LoVo (cell line): Measurements from ENCODE around the gene ITPA.
"Not testable (repeated sequence)": the region's sequence is repeated elsewhere in the genome, so short reads cannot be mapped to it uniquely, and the experiment has no call there.

Source experiments
- DNase-seq: peaks from one replicate; pipeline ENCODE4 v3.0.0-alpha.2; 2016; ENCODE audit warnings: low spot score

Gene ITPA

DNA sequence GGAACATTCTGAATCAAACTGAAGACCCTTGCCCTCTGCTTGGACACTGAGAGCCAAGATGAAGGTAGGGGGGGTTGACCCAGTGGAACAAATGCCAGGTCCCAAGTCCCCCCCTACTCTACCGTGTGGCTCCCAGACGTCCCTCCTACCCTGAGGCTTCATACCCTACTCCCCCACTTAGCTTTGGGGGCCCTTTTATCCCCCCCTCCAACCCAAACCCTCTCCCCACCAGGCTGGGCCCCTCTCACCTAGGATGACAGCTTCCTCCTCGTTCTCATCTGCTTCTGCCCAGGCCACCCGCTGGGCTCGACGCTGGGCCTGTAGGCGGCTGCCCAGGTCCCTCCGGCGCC is 6.4 kb upstream of the ITPA start:
- no peak for DNase-seq

DNA sequence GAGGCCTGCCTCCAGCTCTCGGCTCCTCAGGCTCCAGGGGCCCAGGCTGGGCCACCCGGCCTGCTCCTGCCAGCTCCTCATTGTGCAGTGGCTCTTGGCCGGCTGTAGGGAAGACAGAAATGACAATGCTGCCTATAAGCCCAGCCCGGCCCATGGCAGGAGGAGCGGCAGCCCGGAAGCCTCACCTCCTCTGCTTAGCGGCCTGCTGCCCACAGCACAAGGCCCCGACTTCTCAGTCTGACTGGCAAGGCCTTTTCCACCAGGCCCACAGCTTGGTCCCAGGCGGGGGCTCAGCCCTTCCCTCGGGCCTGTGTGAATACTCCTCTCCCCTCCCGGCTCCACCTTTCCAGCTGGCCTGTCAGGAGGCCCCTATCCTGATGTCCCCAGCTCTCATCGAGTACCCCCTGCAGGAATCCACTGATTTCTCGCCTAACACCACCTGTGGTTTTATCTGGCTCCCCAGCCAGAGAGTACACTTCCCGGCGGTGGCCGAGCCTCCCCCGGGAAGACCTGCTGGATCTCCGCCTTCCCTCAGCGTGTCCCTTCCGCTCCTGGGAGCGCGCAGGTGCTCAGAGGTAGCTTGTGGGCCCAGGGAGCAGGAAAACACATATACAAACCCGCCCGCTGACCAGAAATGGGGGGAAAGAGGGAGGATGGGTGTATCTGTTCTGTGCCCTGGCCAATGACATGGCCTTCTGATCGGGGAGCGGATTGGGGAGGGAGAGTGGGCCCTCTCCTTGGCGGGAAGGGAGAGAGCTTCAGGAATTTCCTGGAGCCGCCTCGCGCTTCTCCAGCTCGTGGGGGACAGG is 5.8 kb upstream of the ITPA start:
- DNase-seq: no peak

DNA sequence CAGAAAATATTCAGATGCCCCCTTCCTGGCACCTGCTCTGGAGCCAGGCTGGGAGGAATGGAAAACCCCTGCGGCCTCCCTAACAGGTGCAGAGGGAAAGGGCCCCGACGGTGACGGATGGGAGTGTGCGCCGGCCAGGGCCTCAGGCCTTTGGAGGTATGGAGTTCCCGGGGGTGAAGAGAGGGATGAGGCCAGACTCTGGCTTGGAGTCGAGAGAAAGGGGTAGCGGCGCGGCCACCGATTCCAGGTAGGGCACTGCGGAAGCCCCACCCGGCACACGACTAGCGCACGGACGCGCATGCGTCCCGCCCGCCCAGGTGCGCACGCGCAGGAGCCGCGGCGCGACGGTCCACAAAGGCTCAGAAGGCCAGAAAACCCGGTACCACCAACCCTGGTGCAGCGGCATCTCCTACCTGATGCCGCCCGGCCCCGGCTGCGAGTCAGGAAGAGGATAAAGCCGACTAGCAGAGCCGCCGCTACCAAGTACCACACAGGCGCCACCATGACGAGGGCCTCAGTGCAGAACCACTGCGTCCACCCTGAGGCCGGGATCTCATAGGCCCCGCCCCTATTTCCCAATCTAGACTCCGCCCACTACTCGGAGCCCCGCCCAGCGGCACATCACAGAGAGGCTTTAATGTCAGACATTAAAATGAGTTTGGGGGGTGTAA is 5.0 kb upstream of the ITPA start, which contains the start of gene DDRGK1:
Gene DDRGK1, minus strand, starts transcription at position 559 of the 671 bp plus-strand sequence. Its CDS starts 55 bp downstream, at position 504.
- DNase-seq: peak; percentile 85

DNA sequence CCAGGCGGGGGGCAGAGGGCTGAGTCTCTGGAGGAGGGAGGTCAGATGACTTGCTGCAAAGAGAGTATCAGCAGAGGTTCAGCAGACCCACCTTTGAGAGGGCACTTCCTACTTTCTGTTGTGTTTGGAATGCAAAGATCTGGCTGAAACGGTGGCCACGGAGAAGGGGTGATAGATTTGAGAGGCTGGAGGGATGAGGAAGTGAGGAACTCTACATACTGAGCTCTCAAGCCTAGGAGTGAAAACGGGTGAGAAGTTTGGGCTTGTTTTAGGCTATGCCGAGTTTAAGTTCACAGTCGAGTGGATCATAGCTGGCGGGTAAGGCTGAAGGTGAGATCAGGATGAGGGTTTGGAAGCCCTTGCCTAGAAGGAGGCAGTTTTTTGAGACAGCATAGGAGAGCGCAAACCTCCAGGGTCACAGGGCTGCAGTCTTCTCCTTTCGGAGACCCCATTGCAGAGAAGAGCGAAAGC is 477 bp upstream of the ITPA start:
- no peak for DNase-seq

DNA sequence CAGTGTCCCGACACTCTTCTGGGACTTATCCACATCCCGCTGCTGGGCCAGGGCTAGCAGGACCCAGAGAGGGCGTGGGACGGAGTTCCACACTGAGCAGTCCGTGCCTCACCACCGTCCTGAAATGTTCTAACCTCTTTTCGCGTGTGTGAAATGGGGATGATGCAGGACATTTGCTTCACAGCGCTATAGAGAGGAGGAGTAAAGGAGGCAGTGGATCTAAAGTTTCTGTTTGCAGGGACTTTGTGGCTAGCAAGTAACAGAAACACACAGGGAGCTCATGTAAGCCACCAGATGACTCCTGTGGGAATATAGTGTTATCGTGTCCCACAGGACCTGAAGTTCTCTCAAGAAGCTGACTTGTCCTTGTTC is 634 bp downstream of the ITPA start:
- DNase-seq: no peak

DNA sequence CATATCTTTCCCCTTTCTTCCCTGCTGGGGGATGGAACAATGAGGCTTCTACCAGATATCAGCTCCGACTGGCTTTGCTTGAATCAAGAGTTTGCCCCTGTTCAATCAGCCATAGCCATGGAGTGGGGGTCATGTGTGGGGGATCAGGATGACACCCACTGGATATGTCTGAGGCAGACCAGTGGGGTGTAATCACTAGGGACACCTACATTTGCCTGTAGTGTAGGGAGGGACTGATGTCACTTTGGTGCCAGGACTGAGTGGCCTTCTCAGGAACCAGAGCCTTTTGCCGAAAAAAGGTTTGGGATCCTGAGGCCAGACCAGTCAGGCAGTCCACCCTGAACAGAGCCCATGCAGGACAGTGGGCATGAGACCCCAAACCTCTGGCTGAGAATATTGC is 1.0 kb downstream of the ITPA start:
- DNase-seq: no peak

DNA sequence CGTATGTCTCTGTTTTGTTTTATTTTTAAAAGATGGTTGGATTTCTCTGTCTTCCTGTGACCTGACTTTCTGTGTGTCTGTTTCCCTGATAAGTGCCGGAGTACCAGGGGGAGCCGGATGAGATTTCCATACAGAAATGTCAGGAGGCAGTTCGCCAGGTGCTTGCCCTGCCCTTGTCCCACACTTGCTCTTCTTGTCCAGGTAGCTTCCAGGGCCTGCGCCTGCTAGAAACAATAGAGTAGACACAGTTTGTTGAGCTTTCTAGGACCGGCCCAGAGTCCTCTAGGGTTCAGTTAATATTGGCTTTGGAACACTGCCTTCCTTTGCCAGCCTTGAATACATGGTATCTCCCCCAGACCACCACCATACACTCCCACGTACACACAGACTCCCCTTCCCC is 3.9 kb downstream of the ITPA start:
- DNase-seq: no peak

DNA sequence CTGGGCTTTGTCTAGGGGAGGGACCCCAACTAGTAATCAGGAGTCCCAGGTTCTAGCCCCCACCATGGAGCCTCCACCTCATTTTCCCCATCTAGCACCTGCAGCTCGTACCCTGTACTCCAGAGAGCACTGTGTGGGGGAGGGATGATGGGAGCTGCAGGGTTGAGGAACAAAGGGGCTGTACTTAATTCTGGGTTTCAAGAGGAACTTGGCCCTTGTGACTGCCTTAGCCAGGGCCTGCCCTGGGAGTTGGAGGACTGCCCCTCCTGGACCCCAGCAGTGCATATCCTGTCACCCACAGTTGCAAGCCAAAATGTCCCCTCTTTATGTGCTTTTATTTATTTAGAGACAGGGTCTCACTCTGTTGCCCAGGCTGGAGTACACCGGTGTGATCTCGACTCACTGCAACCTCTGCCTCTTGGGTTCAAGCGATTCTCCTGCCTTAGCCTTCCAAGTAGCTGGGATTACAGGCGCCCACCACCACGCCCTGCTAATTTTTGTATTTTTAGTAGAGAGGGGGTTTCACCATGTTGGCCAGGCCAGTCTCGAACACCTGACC is 6.1 kb downstream of the ITPA start:
- DNase-seq: not testable (repeated sequence)

DNA sequence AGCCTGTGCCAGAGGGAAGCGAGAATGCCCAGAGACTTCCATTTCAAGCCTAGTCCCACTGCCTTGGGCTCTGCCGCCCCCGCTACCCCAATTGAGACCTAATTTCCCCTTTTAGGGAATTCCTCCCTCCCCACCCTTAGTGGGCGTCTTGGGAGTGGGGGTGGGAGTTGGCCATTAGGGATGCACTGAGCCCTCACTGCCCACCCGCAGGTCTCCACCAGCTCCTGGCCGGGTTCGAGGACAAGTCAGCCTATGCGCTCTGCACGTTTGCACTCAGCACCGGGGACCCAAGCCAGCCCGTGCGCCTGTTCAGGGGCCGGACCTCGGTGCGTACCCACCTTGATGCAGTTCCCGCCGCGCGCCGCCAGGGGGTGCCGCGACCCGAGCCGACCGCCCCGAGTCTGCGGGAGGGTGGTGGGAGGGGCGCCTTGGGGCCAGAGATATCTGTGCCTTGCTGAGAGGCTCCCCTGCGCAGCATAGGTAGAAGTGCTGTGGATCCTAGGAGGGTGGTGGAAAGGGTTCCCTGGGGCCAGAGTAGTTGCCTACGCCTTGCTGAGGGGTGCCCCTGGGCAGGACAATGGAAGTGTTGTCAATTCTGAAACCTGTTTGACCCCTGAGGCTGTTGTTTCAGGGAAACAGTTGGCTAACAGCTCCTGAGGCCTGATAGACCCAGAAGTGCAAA is 9.2 kb downstream of the ITPA start:
- DNase-seq: no peak

DNA sequence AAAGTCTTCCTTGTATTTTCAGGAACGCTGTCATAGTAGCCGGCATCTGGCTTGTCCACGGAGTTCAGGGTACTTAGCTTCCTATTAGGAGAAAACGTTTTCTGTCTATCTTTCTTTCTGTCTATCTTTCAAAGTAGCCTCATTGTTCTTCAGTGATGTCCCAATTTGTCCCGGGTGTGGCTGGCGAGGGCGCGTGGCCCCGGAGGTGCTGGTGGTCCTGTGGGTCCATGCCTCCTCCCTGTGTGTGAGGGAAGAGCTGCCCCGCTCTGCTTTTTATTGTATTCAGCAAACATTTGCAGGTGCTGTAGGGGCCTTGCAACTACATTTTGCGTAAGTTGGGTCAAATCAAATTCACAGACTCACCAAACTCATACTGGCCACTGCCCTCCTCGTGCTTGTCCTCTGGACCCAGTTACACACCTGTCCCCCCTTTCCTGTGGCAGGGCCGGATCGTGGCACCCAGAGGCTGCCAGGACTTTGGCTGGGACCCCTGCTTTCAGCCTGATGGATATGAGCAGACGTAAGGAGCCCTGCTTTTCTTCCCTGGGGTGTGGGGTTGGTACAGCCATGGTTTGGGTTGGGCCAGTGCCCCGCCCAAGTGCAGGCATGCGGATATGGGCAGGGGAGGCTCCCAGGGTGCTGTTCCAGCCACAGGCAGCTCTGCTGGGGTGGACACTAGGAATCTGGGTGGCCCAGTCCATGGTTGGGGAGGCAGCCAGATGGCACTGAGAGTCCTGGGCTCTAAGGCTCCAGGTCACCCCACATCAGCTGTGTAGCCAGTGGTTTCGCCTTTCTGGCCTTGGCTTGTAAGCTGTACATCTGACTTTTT is 12.3 kb downstream of the ITPA start:
- DNase-seq: peak; percentile 52

DNA sequence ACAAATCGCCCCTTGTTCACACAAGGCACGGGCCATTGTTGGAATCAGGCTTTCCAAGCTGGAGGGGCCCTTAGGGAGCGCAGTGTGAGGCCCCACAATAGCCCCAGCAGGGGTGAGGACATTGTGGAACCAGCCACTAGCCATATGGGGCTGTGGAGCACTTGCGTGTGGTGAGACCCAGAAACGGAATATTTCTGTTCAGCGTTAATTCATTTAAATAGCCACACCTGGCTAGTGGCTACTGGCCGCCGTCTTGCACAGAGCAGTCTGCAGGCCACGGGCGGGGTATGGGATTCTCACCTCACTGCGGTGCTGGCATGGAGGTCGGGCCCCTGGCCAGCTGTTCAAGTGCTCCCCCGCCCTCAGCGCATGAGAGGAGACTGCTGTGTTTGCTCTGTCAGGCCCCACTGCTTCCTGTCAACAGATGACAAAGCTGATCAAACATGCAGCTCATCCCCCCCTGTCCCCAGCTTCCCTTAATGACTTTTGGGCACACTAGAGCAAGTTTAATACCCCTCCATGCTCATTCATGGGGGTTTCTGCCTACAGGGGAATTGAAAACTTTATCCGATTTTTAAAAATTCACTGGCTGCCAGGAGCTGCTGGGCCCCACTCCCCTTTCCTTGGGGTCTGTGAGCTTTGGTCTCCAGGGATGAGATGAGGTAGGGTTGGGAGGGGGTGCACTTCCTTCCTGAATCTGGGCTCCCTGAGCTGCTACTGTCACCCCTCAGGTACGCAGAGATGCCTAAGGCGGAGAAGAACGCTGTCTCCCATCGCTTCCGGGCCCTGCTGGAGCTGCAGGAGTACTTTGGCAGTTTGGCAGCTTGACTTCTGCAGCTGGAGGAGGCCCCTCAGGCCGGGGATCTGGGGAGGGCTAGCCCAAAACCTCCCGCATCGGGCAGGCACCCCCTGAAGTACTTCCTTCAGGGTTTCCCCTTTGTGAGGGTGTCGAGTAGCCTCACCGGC is 13.6 kb downstream of the ITPA start:
- DNase-seq: no peak

DNA sequence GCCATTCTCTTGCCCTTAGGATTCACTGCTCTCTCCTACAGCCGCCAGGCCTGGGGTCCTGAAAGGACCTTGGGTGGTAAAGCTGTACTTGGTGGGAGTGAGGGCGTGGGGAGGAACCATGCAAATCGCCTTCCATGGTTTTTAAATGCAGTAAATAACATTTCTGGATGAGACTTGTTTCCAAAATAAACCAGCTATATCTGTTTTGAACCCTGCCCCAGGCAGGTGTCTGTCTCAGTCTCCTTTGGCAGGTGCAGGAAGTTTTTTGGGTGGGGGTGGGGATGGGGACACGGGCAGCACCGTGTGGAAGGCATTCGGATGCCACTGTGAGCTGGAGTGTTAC is 14.3 kb downstream of the ITPA start:
- DNase-seq: no peak

DNA sequence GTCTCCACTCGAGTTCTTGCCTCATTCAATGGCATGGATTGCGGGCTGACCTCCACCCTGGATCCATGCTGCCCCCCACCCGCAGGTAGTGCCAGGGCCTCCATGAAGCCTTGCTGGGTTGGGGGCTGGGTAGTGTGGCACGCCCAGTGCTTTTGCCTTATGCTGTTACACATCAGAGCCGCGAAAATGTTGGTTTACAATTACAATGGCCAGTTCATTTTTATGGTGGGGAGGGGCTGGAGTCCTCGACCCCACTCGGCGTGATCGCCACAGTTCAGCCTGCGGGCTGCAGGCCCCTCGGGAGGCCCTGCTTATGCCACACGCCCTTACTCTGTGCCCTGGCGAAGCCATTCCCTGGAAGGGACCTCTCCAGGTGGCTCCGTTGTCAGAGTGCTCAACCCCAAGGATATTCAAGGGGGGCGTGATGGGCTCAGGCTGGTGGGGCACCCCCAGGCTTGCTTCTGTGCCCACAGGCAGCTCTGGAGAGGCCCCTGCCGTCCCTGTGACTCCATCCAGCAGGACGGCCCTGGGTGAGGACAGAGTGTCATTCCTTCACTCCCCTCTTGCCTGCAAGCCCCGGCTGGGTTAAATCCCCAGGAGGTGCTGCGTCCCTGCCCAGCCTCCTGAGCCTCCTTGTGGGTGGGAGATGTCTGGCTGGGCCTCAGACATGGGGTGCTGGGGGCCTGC is 14.8 kb downstream of the ITPA start:
- no peak for DNase-seq

DNA sequence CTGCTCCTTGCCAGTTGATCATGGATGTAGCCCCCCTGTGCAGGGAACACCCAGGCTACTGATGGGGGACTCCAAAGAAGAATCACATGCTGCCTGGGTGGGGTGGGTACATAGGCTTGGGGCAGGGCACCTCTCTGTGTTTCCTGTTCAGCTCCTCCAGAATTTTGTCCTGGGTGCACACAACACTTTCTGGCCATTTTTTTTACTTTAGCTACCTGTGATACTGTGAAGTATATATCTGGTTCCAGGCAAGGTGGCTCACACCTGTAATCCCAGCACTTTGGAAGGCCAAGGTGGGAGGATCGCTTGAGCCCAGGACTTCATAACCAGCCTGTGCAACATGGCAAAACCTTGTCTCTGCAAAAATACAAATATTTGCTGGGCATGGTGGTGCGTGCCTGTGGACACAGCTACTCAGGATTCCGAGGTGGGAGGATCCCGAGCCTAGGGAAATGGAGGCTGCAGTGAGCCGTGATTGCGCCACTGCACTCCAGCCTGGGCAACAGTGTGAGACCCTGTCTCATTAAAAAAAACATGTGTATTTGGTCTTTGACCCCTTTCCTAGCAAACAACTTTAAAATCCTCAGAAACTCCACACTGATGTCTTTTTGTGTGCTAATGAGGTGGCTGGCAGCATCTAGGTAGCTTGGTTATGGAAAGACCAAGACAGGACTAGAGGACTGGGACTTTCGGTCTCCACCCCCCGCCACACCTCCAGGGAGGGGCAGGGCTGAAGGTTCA is 15.6 kb downstream of the ITPA start:
- DNase-seq: no peak

DNA sequence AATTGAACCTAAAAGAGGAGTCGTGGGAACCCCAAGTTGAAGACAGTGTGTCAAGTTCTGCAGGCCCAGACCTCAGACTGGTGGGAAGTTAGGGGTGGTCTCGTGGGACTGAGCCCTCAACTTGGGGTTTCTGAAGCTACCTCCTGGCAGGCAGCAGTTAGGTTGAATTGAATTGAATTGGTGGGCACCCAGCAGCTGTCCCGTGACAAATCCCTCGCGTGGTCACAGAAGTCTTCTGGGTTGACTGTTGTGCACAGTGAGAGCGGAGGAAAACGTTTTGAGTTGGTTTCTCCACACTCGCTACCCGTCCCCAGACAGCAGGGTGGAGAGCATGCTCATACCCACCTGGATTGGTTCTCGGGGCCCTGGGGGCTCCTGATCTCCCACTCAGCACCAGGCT is 16.8 kb downstream of the ITPA start:
- no peak for DNase-seq

DNA sequence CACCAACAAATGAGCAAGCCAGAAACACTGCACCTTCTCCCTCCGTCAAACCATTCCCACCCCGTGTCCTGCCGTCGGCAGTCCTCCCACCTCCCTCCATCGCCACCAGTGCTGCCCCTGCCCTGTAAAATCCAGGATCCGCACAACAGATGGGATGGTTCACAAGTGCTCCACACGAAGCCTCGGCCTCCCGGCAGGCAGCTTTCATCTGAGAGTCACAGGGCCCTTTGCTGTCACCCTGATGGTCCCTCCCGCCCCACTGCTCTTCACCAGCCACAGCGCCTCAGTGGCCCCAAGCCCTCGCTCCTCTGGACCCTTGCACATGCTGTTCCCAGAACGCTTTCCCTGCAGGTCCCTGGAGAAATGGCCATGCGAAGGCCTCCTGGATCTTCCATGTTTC is 17.6 kb downstream of the ITPA start:
- no peak for DNase-seq

DNA sequence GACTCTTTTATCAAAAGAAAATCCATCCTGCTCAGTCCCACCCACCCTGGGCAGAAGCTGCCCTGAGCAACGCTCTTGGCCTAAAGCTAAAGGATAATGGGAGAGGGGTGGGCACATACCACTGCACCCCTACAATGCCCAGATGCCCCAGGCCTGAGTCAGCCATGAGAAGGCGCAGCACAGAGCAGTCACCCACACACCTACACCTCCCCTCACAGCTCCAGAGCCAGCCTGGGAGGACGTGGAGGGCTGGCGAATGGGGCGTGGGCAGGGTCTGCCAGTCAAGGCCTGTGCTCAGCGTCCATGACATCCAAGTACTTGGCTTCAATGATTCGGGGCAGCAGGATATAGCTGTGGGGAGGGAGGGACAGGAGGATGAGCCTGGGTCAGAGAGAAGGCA is 18.2 kb downstream of the ITPA start:
- no peak for DNase-seq

DNA sequence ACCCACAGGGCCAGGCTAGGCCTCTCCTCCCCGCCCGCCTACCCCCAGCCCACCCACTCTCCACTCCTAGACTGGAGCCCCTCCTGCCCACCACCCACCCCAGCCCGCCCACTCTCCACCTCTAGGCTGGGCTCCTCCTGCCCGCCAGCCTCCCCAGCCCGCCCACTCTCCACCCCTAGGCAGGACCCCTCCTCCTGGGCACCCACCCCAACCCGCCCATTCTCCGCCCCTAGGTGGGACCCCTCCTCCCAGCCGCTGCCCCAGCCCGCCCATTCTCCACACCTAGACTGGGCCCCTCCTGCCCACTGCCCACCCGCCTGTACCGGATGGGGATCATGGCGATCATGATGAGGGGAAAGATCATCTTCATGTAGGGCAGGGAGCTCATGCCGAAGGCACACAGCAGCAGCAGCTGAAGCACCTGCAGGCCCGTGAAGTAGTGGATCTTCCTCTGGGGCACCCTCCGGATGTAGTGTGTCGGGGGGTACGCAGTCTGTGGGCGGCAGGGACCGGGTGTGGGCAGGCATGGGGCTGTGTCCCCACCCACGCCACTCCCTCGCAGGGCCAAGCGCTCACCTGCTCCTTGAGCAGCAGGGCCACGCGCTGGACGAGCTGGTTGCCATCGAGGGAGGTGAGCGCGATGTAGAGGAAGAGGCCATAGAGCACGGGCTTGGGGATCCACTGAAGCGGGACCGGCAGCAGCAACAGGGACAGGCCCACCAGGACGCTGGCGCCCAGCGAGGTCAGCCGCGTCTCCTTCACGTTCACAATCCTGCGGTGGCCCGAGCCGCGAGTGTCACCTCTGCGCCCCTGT is 18.8 kb downstream of the ITPA start:
- DNase-seq: no peak

DNA sequence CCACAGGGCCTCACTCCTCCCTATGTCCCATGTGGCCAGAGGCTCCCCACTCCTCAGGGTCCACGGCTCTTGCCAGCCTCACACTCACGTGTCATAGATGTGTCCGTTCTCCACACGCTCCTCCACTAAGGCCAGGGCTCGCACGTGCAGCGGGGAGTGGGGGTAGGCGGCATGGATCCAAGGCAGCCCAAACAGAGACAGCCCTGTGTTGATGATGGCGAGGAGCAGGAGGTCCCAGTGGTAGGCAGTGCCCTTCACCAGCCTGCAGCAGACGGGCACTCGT is 19.4 kb downstream of the ITPA start:
- no peak for DNase-seq
